Measurements from ENCODE around the gene ANKS3. TPM values are rescaled to one million over a fixed set of nuclear protein-coding genes. Genes with fewer than 3 reads are reported as not detected.
A peak's percentile ranks its signal among the peaks of the same experiment; 100 is the strongest.

Gene ANKS3
- total RNA-seq, 4 donors from 2014 or later = 11.5 to 36.5 (median 20.0) TPM

GRCh38 chr16:4681471-4682083 lies 52.5 kb downstream of the ANKS3 start:
- WGBS = 92% methylated on average over 33 of the region's 39 CpGs
- H3K4me1 ChIP-seq = peaks cover 27% of the 10 kb centered on the region
- no peak overlapping the region for H3K4me3 ChIP-seq
- peaks cover 69% of the 10 kb centered on the region for H3K36me3 ChIP-seq
- H3K27ac ChIP-seq = no peak overlapping the region
- H3K27me3 ChIP-seq = no peaks in the 10 kb centered on the region
- DNase-seq (ENCODE audit: low spot score in 2 of 2) = no peak
- TF ChIP-seq, protein P1, sequence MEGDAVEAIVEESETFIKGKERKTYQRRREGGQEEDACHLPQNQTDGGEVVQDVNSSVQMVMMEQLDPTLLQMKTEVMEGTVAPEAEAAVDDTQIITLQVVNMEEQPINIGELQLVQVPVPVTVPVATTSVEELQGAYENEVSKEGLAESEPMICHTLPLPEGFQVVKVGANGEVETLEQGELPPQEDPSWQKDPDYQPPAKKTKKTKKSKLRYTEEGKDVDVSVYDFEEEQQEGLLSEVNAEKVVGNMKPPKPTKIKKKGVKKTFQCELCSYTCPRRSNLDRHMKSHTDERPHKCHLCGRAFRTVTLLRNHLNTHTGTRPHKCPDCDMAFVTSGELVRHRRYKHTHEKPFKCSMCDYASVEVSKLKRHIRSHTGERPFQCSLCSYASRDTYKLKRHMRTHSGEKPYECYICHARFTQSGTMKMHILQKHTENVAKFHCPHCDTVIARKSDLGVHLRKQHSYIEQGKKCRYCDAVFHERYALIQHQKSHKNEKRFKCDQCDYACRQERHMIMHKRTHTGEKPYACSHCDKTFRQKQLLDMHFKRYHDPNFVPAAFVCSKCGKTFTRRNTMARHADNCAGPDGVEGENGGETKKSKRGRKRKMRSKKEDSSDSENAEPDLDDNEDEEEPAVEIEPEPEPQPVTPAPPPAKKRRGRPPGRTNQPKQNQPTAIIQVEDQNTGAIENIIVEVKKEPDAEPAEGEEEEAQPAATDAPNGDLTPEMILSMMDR (IDR thresholded peaks at IDR 0.05) = no peak
- TF ChIP-seq POLR2A (IDR thresholded peaks at IDR 0.05) (no peak), POLR2AphosphoS5 (IDR thresholded peaks at IDR 0.05) (no peak), EP300 (IDR thresholded peaks at IDR 0.05) (no peak)
- no peaks in the 10 kb centered on the region for H3K9me3 ChIP-seq

GRCh38 chr16:4680673-4681470 lies 53.2 kb downstream of the ANKS3 start:
- peaks cover 27% of the 10 kb centered on the region for H3K4me1 ChIP-seq
- DNase-seq (ENCODE audit: low spot score in 2 of 2) = peak in 1 of 2 donors; percentile 64
- 63% methylated on average over 11 of the region's 26 CpGs for WGBS
- no peaks in the 10 kb centered on the region for H3K27me3 ChIP-seq
- H3K27ac ChIP-seq = peak overlapping the region; percentile 46
- peaks cover 69% of the 10 kb centered on the region for H3K36me3 ChIP-seq
- peak overlapping the region; percentile 46 for H3K4me3 ChIP-seq
- no peaks in the 10 kb centered on the region for H3K9me3 ChIP-seq
- no peak for TF ChIP-seq EP300 (IDR thresholded peaks at IDR 0.05)
- TF ChIP-seq, protein P1 (IDR thresholded peaks at IDR 0.05) = no peak
- no peak for TF ChIP-seq POLR2A (IDR thresholded peaks at IDR 0.05)
- TF ChIP-seq POLR2AphosphoS5 (IDR thresholded peaks at IDR 0.05) = no peak

DNA sequence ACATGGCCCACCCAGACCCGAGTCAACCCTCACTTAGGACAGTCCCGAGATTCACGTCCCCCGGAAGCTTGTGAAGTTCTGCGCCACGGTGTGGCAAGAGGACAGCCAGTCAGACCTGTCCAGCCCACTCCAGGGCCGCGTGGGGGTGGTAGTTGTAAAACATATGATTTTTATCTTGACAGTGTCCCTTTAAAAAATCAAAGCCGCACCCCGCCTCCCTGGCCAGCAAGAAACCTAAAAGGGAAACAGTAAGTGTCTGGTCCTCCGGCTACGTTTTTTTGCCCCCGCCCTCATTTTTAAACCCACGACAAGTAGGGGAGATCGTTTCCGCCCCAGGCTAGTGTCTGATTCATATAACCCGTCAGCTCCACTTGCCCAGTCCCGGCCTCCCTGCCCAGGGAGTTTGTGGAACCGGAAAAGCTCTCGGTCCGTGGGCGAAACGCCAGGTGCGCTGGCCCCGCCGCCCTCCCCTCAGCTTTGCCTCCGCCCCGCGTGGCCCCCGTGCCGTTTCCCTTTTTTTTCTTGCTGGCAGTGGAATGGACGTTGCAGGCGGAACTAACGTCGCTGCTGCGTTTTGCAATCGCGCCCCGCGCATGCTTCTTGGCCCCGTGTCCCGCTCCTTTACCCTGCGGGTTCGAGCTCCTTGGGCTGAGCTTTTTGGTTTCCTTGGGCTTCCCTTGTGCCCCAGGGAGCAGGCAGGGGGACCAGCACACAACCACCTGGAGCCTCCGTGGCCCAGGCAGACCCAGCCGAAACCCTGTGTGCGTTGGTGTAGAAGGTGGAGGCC lies 54.0 kb downstream of the ANKS3 start:
- Histone ChIP-seq H3K9me3 (no peaks in the 10 kb centered on the region), H3K27ac (peak overlapping the region; percentile 46), H3K4me1 (peaks cover 27% of the 10 kb centered on the region), H3K27me3 (no peaks in the 10 kb centered on the region), H3K4me3 (peak overlapping the region; percentile 46), H3K36me3 (peaks cover 62% of the 10 kb centered on the region)
- TF ChIP-seq POLR2AphosphoS5 (IDR thresholded peaks at IDR 0.05) = no peak
- no peak for TF ChIP-seq POLR2A (IDR thresholded peaks at IDR 0.05)
- TF ChIP-seq, protein P1 (IDR thresholded peaks at IDR 0.05) = no peak
- TF ChIP-seq EP300 (IDR thresholded peaks at IDR 0.05) = no peak
- 48% methylated on average over 47 of the region's 47 CpGs for WGBS
- DNase-seq (ENCODE audit: low spot score in 2 of 2) = peak; percentile 81 to 90

DNA sequence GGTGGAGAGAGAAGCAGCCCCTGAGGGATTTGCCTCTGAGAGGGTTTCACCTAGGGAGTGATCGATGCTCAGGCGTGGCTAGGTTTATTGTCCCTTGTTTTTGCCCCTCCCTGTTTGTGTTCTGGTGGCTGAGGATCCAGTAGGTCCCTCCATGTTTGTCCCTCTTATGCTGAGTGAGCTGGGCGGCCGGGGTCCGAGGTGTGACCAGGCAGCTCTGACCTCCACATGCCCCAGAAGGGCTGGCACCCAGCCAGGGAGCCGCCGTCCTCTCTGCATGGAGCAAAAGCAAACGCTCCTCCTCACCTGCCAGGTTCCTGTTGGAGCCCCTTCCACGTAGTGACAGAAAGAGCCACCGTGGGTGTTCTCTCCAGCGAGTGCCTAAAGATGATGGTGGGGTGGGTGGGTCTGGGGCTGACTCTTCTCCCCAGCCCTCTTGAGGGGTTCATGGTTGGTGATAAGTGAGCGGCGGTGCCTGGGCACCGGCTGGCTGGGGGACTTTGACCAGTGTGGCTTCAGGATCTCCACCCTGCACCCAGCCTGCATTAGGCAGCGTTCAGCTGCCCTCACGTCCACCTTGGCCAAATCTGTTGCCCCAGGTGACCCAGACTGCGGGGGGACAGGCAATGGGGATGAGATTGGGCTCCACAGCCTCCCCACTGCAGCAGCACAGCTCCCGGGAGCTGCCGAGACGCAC lies 54.8 kb downstream of the ANKS3 start:
- Histone ChIP-seq H3K36me3 (peaks cover 54% of the 10 kb centered on the region), H3K27me3 (no peaks in the 10 kb centered on the region), H3K4me3 (peak overlapping the region; percentile 46), H3K4me1 (peaks cover 27% of the 10 kb centered on the region), H3K9me3 (no peaks in the 10 kb centered on the region), H3K27ac (peak overlapping the region; percentile 46)
- no peak for DNase-seq (ENCODE audit: low spot score in 2 of 2)
- WGBS = 72% methylated on average over 15 of the region's 20 CpGs
- no peak for TF ChIP-seq POLR2A (IDR thresholded peaks at IDR 0.05)
- TF ChIP-seq, protein P1 (IDR thresholded peaks at IDR 0.05) = no peak
- no peak for TF ChIP-seq EP300 (IDR thresholded peaks at IDR 0.05)
